Common myeloid progenitor, CD34-positive (primary cell): ENCODE data around the gene WFDC1.

Source experiments
- CTCF ChIA-PET: fragments of 350-600 bp; sonication (Branson Sonifier 250); formaldehyde crosslinking; loops from one replicate; lab custom pipeline; 2021; ENCODE audit warnings: antibody characterized with exemption; lab: Charles Lee
- POLR2A ChIA-PET: fragments of 350-600 bp; sonication (Branson Sonifier 250); formaldehyde crosslinking; loops from one replicate; lab custom pipeline; 2021; ENCODE audit warnings: antibody characterized with exemption; lab: Charles Lee
- DNase-seq, 3 donors: peaks; one replicate each; pipeline versions ENCODE4 v3.0.0 to v3.0.0-alpha.2; 2013
- H3K27ac ChIP-seq, 2 experiments: 1 replicate in 1 of 2; 2 replicates in 1 of 2; pipeline ENCODE4 v1.7.0; 2013; ENCODE audit warnings: inconsistent platforms in 2 of 2, low read length in 2 of 2, mild to moderate bottlenecking in 2 of 2, low read depth in 1 of 2, moderate library complexity in 1 of 2; ENCODE audit not compliant: severe bottlenecking in 2 of 2, insufficient read depth in 1 of 2, poor library complexity in 1 of 2
- H3K27me3 ChIP-seq, 5 experiments: replicated peaks in 2 of 5; 1 replicate in 3 of 5; 2 replicates in 2 of 5; pipeline versions ENCODE4 v1.6.1 to v1.7.0; 2013; ENCODE audit warnings: low read length in 4 of 5, mild to moderate bottlenecking in 2 of 5, moderate library complexity in 2 of 5, inconsistent platforms in 1 of 5; ENCODE audit not compliant: insufficient read depth in 5 of 5, control insufficient read depth in 4 of 5
- H3K36me3 ChIP-seq, 4 experiments: 1 replicate in 2 of 4; 2 replicates in 2 of 4; pipeline versions ENCODE4 v1.6.1 to v1.7.0; 2013; ENCODE audit warnings: low read length in 3 of 4, control low read depth in 1 of 4, mild to moderate bottlenecking in 1 of 4; ENCODE audit not compliant: control insufficient read depth in 4 of 4, insufficient read depth in 4 of 4
- H3K4me1 ChIP-seq, 4 experiments: 1 replicate in 3 of 4; 2 replicates in 1 of 4; pipeline versions ENCODE4 v1.6.1 to v1.7.1; 2013; ENCODE audit warnings: low read length in 3 of 4, mild to moderate bottlenecking in 3 of 4, control low read depth in 1 of 4, inconsistent platforms in 1 of 4, moderate library complexity in 1 of 4; ENCODE audit not compliant: control insufficient read depth in 4 of 4, insufficient read depth in 4 of 4; ENCODE audit errors: control extremely low read depth in 1 of 4
- H3K4me3 ChIP-seq, 7 experiments: 1 replicate in 4 of 7; 2 replicates in 3 of 7; pipeline versions ENCODE4 v1.5.1 to v1.7.0; 2013; ENCODE audit warnings: mild to moderate bottlenecking in 7 of 7, low read length in 6 of 7, moderate library complexity in 6 of 7, inconsistent platforms in 2 of 7, low read depth in 2 of 7, control low read depth in 1 of 7; ENCODE audit not compliant: insufficient read depth in 4 of 7, control insufficient read depth in 1 of 7; ENCODE audit errors: extremely low read depth in 1 of 7
- H3K9me3 ChIP-seq, 5 experiments: 1 replicate in 4 of 5; 2 replicates in 1 of 5; pipeline versions ENCODE4 v1.6.1 to v1.7.1; 2013; ENCODE audit warnings: low read length in 4 of 5, mild to moderate bottlenecking in 2 of 5, inconsistent platforms in 1 of 5, low read depth in 1 of 5, moderate library complexity in 1 of 5; ENCODE audit not compliant: control insufficient read depth in 4 of 5, insufficient read depth in 2 of 5; ENCODE audit errors: control extremely low read depth in 1 of 5
- WGBS: methylation state at CpG from one replicate; pipeline ENCODE4 v1.1.5; 2013; ENCODE audit not compliant: insufficient coverage; 5-methylcytosine and 5-hydroxymethylcytosine counted together

Gene WFDC1

DNA sequence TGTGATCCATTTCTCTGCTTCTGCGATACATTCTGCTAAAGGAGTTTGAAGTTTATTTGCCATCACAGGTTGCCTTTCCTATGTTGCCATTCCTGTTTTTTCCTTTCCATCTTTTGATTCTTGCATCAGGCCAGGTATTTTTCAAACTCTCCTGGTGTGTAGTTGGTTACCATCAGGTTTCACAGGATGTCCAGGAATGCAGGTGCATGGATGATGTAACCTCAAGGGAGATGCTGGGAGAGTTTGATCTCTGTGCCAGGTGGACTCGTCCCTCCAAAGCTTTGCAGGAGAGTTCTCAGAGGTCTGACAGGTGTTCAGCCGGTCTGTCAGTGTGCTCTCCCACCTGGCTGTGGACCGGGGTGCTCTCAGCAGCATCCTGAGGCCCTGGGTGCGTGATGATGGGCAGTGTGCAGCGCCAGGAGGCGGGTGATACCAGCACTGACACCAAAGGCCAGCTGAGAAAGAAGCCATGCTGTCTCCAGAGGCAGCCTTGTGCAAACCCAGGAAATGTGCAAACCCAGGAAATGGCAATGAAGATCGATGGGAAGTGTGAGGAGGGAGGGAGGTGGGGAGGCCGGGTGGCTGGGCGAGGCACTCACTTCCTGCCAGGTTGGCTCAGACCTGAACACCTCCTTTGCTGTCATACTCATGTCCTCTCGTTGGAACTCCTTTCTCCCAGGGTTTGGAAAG lies 75.4 kb downstream of the WFDC1 start:
- H3K27ac ChIP-seq, result no peak overlapping the region
- H3K36me3 ChIP-seq, result no peaks in the 10 kb centered on the region
- peaks cover 0 to 16% (median 7%) of the 10 kb centered on the region in 4 experiments for H3K4me1 ChIP-seq
- ChIA-PET CTCF (no interaction called here), POLR2A (no interaction called here)
- no peak overlapping the region for H3K4me3 ChIP-seq
- WGBS, result 51% methylated on average over 10 of the region's 11 CpGs
- no peak for DNase-seq
- no peaks in the 10 kb centered on the region for H3K9me3 ChIP-seq
- peaks cover 9 to 66% (median 28%) of the 10 kb centered on the region in 5 experiments for H3K27me3 ChIP-seq

DNA sequence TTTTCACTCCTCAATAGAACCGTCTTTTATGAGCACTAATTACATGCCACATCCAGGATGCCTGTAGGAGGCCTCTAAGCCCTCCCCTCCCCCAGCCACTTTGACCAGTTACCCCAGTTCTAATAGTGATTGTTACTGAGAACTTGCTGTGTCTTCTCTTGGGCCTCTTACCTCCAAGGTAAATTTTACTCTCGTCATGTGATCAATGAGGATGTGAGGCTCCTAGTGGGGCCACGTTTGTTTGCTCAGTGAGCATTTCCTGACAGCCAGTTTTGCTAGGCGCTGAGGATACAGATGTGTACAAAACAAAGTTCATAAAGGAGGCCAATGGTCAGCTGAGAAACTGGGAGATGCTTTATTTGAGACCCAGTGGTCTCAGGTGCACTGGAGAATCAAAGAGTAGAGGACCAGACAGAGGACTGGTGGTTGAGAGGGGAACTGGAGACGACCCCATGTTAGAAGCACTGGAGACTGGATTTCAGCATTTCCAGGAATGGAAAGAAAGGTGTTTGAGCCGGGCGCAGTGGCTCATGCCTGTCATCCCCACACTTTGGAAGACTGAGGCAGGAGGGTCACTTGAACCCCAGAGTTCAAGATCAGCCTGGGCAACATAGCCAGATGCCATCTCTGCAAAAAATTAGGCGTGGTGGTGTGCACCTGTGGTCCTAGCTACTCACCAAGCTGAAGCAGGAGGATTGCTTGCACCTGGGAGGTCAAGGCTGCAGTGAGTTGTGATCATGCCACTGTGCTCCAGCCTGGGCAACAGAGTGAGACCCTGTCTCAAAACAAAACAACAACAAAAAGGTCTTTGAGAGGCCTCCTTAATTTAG lies 76.3 kb downstream of the WFDC1 start:
- Histone ChIP-seq H3K27me3 (peaks cover 9 to 66% (median 28%) of the 10 kb centered on the region in 5 experiments), H3K4me3 (no peak overlapping the region), H3K4me1 (peaks cover 0 to 16% (median 9%) of the 10 kb centered on the region in 4 experiments), H3K36me3 (no peaks in the 10 kb centered on the region), H3K9me3 (no peaks in the 10 kb centered on the region), H3K27ac (no peak overlapping the region)
- ChIA-PET POLR2A (no interaction called here), CTCF (no interaction called here)
- no peak for DNase-seq
- 92% methylated on average over 7 of the region's 8 CpGs for whole genome bisulfite sequencing

DNA sequence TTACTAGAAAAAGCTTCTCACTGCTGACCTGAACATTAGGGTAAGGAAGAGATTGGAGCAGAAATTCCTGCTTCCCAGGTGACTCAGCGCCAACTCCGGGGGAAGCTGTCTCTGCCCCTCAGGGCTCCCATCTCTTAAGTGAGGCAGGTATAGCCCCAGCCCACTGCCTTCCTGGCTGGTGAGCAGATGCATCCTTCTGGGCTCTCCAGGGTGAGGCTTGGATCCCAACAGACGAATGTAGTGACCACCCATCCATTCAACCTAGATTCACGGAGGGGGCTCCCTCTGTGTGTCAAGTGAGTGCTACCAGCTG lies 76.8 kb downstream of the WFDC1 start:
- Histone ChIP-seq H3K27me3 (peaks cover 9 to 64% (median 28%) of the 10 kb centered on the region in 5 experiments), H3K4me3 (no peak overlapping the region), H3K4me1 (peaks cover 0 to 16% (median 10%) of the 10 kb centered on the region in 4 experiments), H3K36me3 (no peaks in the 10 kb centered on the region), H3K27ac (no peak overlapping the region), H3K9me3 (no peaks in the 10 kb centered on the region)
- WGBS, result 91% methylated on average over 4 of the region's 4 CpGs
- POLR2A ChIA-PET, result no interaction called here
- CTCF ChIA-PET, result no interaction called here
- no peak for DNase-seq

DNA sequence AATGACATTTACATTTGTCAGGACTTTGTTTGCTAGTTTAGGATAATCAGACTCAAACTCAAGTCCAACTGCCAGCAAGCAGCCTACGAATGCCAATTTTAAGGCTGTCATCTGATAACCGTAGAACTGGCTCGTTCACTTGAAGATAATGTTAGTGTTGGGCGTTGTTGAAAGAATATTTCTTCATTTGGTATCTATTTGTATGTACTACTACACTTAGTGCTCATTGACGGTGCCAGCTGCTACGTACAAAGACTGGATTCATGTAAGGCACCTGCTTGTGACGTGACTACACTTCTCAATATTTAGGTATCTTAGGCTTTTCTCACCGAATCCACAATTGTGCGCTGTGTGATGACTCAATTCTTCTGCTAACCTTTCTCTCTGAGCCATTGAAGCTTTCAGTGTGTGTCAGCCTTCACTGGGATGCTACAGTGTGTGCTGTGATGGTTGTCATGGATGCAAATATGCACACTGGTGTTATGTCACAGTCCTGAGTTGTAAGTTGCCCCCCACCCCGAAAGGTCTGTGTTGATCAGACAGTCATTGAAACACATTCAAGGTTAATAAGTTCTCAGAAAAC lies 79.3 kb downstream of the WFDC1 start:
- no peak overlapping the region for H3K27ac ChIP-seq
- CTCF ChIA-PET, result no interaction called here
- POLR2A ChIA-PET, result no interaction called here

DNA sequence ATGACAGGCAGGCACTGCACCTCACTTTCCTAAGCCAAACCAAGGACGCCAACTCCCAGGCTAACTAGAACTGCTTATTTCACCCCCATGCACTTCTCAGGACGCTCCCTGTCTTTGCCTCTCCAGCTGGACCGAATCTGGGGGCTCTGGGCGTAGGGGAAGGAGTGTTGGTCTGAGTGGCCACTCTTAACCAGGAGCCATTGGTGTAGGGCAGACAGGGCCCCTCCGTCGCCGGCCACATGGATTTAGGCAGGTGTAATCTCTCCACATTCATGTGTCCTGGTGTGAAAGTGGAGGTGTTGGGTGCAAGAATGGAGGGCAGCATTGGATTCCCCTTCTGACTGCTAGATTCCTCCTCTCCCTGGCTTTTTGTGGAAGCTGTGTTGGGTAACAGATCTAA lies 83.4 kb downstream of the WFDC1 start:
- POLR2A ChIA-PET, result no interaction called here
- Histone ChIP-seq H3K27ac (no peak overlapping the region), H3K9me3 (peaks cover 0 to 2% (median 0%) of the 10 kb centered on the region in 5 experiments), H3K4me1 (peaks cover 0 to 19% (median 6%) of the 10 kb centered on the region in 4 experiments), H3K36me3 (no peaks in the 10 kb centered on the region), H3K4me3 (no peak overlapping the region), H3K27me3 (peaks cover 0 to 6% (median 2%) of the 10 kb centered on the region in 5 experiments)
- CTCF ChIA-PET, result no interaction called here
- DNase-seq, result no peak
- WGBS, result 70% methylated on average over 3 of the region's 7 CpGs

More for the DNA sequence above, 79.3 kb downstream of the WFDC1 start:
- peaks cover 7 to 39% (median 16%) of the 10 kb centered on the region in 5 experiments for H3K27me3 ChIP-seq
- DNase-seq, result no peak
- no peak overlapping the region for H3K4me3 ChIP-seq
- no peaks in the 10 kb centered on the region for H3K36me3 ChIP-seq
- H3K9me3 ChIP-seq, result no peaks in the 10 kb centered on the region
- WGBS, result 83% methylated on average over 6 of the region's 10 CpGs
- H3K4me1 ChIP-seq, result peaks cover 0 to 5% (median 0%) of the 10 kb centered on the region in 4 experiments

DNA sequence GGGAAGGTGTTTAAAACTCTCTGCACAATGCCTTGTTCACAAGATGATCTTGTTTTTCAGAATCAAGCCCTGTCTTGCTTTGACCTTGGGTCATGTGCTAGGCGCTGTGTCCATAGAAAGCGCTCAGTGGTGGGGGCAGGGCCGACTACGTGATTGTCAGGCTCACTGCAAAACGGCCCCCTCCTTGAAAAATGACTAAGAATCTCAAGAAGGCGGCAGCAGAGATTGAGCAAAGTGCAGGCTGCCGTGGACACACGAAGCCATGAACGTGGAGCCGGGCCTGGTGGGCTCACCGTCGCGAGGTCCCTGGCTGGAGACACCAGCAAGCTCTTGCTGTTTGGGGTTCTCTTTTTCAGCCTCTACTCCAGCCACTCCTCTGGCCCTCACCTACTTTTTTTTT lies 83.9 kb downstream of the WFDC1 start:
- peaks cover 0 to 6% (median 2%) of the 10 kb centered on the region in 5 experiments for H3K27me3 ChIP-seq
- 93% methylated on average over 10 of the region's 13 CpGs for WGBS
- ChIA-PET POLR2A (no interaction called here), CTCF (no interaction called here)
- H3K4me3 ChIP-seq, result no peak overlapping the region
- no peak for DNase-seq
- peaks cover 0 to 19% (median 6%) of the 10 kb centered on the region in 4 experiments for H3K4me1 ChIP-seq
- no peaks in the 10 kb centered on the region for H3K36me3 ChIP-seq
- no peak overlapping the region for H3K27ac ChIP-seq
- peaks cover 0 to 2% (median 0%) of the 10 kb centered on the region in 5 experiments for H3K9me3 ChIP-seq
